GM23248 (cell line): ENCODE measurements around the gene SEL1L3.

Experiments
- EZH2 ChIP-seq: fragments of 200-600 bp; sonication (generic); IDR thresholded peaks from 2 replicates; pipeline ENCODE4 v1.6.1; 2018; ENCODE audit warnings: antibody characterized with exemption, mild to moderate bottlenecking; ENCODE audit not compliant: insufficient read depth, poor library complexity, severe bottlenecking
- EZH2phosphoT487 ChIP-seq: fragments of 200-600 bp; sonication (generic); IDR thresholded peaks from 2 replicates; pipeline ENCODE4 v1.6.1; 2018; ENCODE audit warnings: antibody characterized with exemption, moderate library complexity, mild to moderate bottlenecking, low read depth; ENCODE audit not compliant: insufficient read depth

DNA sequence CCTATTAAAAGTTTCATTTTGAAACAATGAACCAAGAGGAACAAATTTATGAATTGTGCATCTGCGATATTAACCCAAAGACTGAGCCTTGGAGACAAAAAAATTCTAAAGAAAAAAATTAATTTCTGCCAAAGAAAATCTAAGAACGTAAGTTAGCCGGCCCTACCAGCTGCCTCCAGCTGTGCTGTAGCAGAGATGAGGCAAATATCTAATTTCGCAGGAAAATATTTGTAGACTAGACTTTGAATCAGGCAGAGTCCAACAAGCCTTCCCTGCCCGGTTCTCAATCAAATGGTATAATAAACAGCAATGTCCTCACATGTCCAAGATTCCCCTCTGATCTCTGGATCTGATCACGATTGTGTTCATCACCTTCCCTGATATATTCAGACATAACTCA lies 30.0 kb upstream of the SEL1L3 start:
- TF ChIP-seq EZH2phosphoT487: no peak
- TF ChIP-seq EZH2: no peak
